GM18907 (cell line): ENCODE results near the gene HEATR5B.
"Not testable (repeated sequence)": the region's sequence is repeated elsewhere in the genome, so short reads cannot be mapped to it uniquely, and the experiment has no call there.

Experiments
- ATAC-seq: cut with Tn5 transposase; IDR thresholded peaks from one replicate; pipeline ENCODE4 v1.9.1; 2021; ENCODE audit warnings: mild to moderate bottlenecking, moderate library complexity; ENCODE audit not compliant: unreplicated experiment

HEATR5B gene

GRCh38 chr2:36951027-36951518 is 133.1 kb downstream of the HEATR5B start:
- ATAC-seq, result no peak

GRCh38 chr2:36949845-36950244 is 134.3 kb downstream of the HEATR5B start:
- ATAC-seq, result no peak

GRCh38 chr2:36945240-36945639 is 138.9 kb downstream of the HEATR5B start:
- not testable (repeated sequence) for ATAC-seq

- no peak for ATAC-seq
Measured at GRCh38 chr2:36941867-36942266, 142.3 kb downstream of the HEATR5B start.

GRCh38 chr2:36936526-36936925 is 147.6 kb downstream of the HEATR5B start:
- ATAC-seq, result not testable (repeated sequence)

- ATAC-seq, result not testable (repeated sequence)
Measured at GRCh38 chr2:36931688-36932087, 152.5 kb downstream of the HEATR5B start.
